Measurements from ENCODE around the gene ABCG2.
"Not testable (repeated sequence)": the region's sequence is repeated elsewhere in the genome, so short reads cannot be mapped to it uniquely, and the experiment has no call there.

ABCG2 gene

DNA sequence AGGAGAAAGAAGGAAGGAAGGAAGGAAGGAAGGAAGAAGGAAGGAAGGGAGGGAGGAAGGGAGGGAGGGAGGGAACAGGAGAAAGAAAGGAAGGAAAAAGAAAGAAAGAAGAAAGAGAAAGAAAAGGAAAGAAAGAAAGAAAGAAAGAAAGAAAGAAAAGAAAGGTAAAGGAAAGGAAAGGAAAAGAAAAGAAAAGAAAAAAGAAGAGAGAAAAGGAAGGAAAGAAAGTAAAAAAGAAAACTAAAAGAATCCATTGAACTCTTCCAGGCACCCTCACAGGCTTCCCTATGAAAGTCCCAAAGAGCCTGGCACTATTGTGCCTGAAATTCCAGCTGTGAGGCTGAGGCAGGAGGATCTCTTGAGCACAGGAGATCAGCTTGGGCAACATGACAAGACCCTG is 11.5 kb downstream of the ABCG2 start:
- Mint-ChIP-seq H3K27ac (no peak overlapping the region), H3K36me3 (ENCODE audit: low read depth) (no peaks in the 10 kb centered on the region), H3K27me3 (peaks cover 4% of the 10 kb centered on the region), H3K4me3 (no peak overlapping the region), H3K9me3 (no peaks in the 10 kb centered on the region), H3K4me1 (no peaks in the 10 kb centered on the region)
- DNase-seq (no peak), ATAC-seq (no peak)

DNA sequence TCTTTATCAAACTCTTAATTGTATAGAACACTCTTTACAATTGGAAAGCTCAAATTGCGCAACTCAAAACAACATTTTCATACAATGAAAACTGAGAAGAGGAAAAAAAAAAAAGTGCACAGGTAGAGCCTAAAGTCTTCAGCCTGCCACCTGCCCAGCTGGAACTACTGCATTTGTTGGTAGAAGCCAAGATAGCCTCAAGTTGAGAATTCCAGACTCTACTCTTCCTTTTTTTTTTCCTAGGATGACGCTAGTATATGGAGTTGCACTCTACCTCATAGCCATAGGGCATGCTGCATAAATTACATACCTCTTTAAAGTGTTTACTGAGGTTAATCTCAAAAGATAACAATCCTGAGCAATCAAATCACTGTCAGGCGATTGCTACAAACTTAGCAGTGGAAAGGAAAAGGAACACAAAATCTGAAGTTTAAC is 13.6 kb downstream of the ABCG2 start:
- Mint-ChIP-seq H3K4me1 (no peaks in the 10 kb centered on the region), H3K36me3 (ENCODE audit: low read depth) (no peaks in the 10 kb centered on the region), H3K27ac (no peak overlapping the region), H3K4me3 (no peak overlapping the region), H3K9me3 (no peaks in the 10 kb centered on the region), H3K27me3 (peaks cover 4% of the 10 kb centered on the region)
- ATAC-seq (no peak), DNase-seq (no peak)

DNA sequence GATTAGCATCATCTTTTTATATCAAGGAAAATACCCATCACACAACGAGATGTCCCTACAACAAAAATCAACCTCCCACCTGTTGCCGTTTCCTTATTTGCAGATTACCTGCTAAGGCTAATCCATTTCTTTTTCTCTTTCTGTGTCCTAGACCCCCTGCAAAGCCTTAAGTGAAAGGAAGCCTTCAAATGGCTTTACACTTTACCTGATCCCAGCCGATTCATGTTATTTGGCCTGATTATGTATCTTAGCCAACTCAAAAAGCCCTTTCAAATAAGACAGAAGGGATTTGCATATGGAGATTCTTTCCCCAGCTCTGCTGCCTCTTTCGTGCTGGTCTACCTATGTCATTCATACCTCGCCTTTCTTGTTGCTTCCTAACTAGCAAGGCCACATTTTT is 14.4 kb downstream of the ABCG2 start:
- DNase-seq (no peak), ATAC-seq (no peak)

DNA sequence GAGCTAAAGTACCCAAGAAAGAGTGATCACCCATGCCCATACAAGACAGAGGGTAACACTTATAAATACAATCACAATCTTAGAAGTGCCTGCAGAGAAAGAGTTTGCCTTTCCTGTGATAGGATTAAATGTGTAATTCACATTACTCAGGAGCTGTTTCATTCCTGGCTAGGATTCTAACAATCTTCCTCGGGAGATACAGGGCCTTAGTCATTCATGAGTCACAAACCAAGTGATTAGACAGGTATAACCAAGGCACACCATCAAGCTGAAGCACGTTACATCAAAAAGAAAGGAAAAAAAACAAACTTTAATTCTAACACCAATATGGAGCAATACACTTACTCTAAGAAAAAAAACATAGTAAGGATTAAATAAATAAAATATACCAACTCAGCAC is 14.9 kb downstream of the ABCG2 start:
- Mint-ChIP-seq H3K4me1 (no peaks in the 10 kb centered on the region), H3K9me3 (no peaks in the 10 kb centered on the region), H3K4me3 (no peak overlapping the region), H3K27me3 (peaks cover 4% of the 10 kb centered on the region), H3K36me3 (ENCODE audit: low read depth) (no peaks in the 10 kb centered on the region), H3K27ac (no peak overlapping the region)
- ATAC-seq, result no peak
- DNase-seq, result no peak

More for the DNA sequence above, 14.4 kb downstream of the ABCG2 start:
- no peaks in the 10 kb centered on the region for H3K4me1 Mint-ChIP-seq
- no peaks in the 10 kb centered on the region for H3K9me3 Mint-ChIP-seq
- H3K4me3 Mint-ChIP-seq, result no peak overlapping the region
- H3K36me3 Mint-ChIP-seq (ENCODE audit: low read depth), result no peaks in the 10 kb centered on the region
- H3K27ac Mint-ChIP-seq, result no peak overlapping the region
- H3K27me3 Mint-ChIP-seq, result peaks cover 4% of the 10 kb centered on the region

DNA sequence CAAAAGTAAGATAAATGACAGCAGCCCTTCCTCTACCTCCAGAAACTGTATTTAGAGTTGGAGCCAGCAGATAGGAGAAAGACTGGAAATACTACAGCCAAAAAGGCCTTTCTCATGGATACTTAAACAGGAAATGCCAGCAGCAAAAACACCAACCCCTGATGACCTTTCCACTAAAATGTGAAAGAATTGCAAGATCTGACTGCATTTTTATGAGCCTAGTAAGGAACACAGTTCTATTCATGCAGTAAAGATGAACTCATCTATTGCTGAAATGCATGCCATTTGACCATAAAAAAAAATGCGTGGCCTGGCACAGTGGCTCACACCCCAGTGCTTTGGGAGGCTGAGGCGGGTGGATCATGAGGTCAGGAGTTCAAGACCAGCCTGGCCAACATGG is 19.9 kb downstream of the ABCG2 start:
- DNase-seq, result no peak
- H3K27ac Mint-ChIP-seq, result no peak overlapping the region
- ATAC-seq, result no peak
- H3K27me3 Mint-ChIP-seq, result no peaks in the 10 kb centered on the region
- no peaks in the 10 kb centered on the region for H3K36me3 Mint-ChIP-seq (ENCODE audit: low read depth)
- H3K4me3 Mint-ChIP-seq, result no peak overlapping the region
- H3K4me1 Mint-ChIP-seq, result no peaks in the 10 kb centered on the region
- no peaks in the 10 kb centered on the region for H3K9me3 Mint-ChIP-seq

DNA sequence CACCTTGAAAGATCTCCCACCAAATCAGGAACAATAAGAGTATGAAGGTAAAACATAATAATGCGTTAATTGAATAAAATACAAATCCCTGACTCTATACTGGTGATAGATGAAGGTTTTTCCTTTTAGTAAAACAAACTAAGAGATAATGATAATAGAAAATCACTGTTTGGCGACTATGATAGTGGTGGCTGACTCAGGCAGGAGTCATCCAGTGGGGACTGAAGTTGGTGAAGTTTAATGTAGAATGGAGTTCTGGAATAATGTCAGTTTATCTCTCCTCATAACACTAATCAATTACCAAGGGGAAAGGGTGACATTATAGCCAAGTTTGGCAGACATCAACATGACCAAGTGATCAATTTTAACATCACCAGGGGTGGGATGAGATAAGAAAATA is 21.3 kb downstream of the ABCG2 start:
- ATAC-seq (no peak), DNase-seq (no peak)
- H3K4me3 Mint-ChIP-seq, result no peak overlapping the region
- H3K27ac Mint-ChIP-seq, result no peak overlapping the region
- no peaks in the 10 kb centered on the region for H3K9me3 Mint-ChIP-seq
- peaks cover 2% of the 10 kb centered on the region for H3K27me3 Mint-ChIP-seq
- H3K4me1 Mint-ChIP-seq, result no peaks in the 10 kb centered on the region
- no peaks in the 10 kb centered on the region for H3K36me3 Mint-ChIP-seq (ENCODE audit: low read depth)

DNA sequence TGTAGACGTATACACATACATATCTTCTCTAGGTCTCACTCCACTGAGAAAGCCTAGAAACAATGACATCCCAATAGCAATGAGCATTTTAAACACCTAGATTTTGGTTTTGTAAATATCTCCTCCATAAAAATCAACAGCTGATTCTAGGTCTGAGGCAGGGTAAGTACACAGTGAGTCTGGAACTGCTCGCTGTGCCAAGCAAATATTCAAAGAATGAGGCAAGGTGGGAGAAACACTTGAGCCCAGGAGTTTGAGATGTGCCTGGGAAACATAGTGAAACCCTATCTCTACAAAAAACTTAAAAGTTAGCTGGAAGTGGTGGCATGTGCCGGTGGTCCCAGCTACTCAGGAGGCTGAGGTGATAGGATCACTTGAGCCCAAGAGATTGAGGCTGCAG is 22.2 kb downstream of the ABCG2 start:
- Mint-ChIP-seq H3K9me3 (no peaks in the 10 kb centered on the region), H3K36me3 (ENCODE audit: low read depth) (no peaks in the 10 kb centered on the region), H3K4me3 (no peak overlapping the region), H3K27me3 (peaks cover 2% of the 10 kb centered on the region), H3K4me1 (no peaks in the 10 kb centered on the region), H3K27ac (no peak overlapping the region)
- DNase-seq, result no peak
- no peak for ATAC-seq

DNA sequence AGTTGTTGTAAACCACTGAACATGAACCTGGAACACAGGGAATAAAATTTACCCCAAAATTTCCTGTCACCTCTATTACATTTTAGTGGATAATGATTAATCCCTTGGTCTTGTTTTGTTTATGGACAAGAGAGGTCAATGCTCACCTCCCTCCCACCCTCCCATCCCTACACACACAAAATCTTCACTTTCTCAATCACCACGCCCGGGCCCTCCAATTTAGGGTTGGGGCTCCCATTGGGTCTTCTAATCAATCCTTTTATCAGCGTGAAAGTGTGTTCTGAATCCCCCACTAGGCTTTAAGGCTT is 23.1 kb downstream of the ABCG2 start:
- DNase-seq (no peak), ATAC-seq (no peak)
- no peaks in the 10 kb centered on the region for H3K4me1 Mint-ChIP-seq
- H3K36me3 Mint-ChIP-seq (ENCODE audit: low read depth), result no peaks in the 10 kb centered on the region
- no peak overlapping the region for H3K4me3 Mint-ChIP-seq
- no peak overlapping the region for H3K27ac Mint-ChIP-seq
- no peaks in the 10 kb centered on the region for H3K9me3 Mint-ChIP-seq
- H3K27me3 Mint-ChIP-seq, result peaks cover 4% of the 10 kb centered on the region

DNA sequence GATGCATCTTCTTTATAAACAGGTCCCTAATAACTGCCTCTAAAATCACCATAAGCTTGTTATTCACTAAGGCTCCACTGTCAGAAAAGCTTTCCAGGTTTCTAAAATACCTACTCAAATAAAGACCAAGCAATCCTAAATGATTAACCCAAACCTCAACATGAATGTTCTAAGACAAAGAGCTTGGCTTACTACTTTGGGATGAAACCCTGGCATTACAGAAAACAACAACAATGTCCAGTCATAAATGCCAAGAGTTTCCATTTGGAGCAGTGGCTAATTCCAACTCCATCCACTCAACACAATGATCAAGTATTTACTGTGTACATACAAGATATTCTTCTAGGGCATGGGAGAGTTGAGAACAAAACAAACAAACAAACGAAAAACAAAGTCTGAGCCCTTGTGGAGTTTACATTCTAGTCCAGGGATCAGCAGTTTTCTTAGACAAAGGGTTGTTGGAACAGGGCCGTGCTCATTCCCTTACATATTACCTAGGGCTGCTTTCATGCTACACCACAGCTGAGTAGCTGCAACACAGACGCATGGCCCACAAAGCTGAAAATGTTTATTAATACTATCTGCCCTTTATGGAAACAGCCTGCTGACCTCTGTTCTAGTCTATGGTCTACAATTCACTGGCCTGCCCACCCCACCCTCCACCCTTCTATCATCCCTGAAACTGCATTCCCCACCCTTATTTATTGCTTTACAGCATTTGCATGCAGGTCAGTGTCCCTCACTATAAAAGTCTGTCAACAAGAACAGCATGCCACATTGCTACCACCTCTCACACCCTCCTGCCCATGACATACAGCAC is 23.7 kb downstream of the ABCG2 start:
- Mint-ChIP-seq H3K9me3 (no peaks in the 10 kb centered on the region), H3K27ac (no peak overlapping the region), H3K4me1 (no peaks in the 10 kb centered on the region), H3K27me3 (peaks cover 4% of the 10 kb centered on the region), H3K4me3 (no peak overlapping the region), H3K36me3 (ENCODE audit: low read depth) (no peaks in the 10 kb centered on the region)
- no peak for ATAC-seq
- DNase-seq, result no peak

DNA sequence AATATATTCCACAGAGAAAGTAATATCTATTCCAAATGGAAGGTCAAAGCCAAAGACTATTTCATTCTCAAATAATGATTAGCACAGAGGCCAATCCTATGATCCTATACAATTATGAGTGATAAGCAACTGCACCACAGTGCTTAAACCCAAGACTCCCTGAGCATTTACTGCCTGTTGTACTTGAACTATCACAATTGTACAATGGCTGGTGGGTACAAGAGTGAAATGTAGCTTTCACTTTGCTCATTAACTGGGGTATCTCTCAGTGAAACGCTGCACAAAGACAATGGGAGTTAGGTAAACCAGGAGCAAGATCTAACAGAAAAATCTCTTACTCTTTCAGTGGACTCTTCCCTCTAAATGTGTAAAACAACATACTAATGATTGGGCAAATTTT is 24.3 kb downstream of the ABCG2 start:
- DNase-seq, result no peak
- Mint-ChIP-seq H3K36me3 (ENCODE audit: low read depth) (no peaks in the 10 kb centered on the region), H3K9me3 (no peaks in the 10 kb centered on the region), H3K4me3 (no peak overlapping the region), H3K27me3 (peaks cover 4% of the 10 kb centered on the region), H3K27ac (no peak overlapping the region), H3K4me1 (no peaks in the 10 kb centered on the region)
- ATAC-seq, result no peak

DNA sequence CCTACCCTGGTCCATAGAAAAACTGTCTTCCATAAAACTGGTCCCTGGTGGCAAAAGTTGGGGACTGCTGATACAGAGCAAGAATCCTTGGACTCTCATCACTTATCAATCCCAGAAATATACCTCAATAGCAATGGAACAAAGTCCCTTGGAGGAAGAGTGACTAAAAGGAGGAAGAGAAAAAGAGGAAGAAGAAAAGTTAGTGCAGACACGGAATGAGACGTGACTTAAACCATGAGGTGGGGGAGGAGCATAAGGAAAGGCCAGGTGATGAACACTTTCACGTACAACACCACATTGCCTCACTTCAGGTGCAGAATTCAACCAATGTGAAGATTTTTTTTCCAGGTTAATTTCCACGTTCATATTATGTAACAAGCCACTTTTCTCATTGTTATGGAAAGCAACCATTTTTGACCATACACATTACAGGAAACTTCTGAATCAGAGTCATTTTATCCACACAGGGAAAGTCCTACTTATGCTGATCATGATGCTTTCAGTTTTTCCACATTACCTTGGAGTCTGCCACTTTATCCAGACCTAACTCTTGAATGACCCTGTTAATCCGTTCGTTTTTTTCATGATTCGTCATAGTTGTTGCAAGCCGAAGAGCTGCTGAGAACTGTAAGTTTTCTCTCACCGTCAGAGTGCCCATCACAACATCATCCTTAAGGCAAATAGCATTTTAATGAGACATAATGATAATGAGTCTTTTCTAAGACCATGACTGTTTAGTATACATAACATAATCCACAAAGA is 27.7 kb downstream of the ABCG2 start:
- no peak for ATAC-seq
- H3K27ac Mint-ChIP-seq, result no peak overlapping the region

DNA sequence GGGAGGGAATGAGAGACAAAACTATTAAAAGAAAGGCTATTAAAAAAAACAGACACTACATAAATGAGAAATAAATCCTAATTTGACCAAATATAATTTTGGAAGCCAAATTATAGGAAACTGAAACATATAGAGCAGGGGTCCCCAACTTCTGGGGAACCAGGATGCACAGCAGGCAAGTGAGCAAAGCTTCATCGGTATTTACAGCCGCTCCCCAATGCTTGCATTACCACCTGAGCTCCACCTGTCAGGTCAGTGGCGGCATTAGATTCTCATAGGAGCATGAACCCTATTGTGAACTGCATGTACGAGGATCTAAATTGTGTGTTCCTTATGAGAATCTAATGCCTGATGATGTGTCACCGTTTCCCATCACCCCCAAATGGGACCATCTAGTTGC is 28.4 kb downstream of the ABCG2 start:
- no peak for DNase-seq
- Mint-ChIP-seq H3K27me3 (peaks cover 4% of the 10 kb centered on the region), H3K9me3 (no peaks in the 10 kb centered on the region), H3K36me3 (ENCODE audit: low read depth) (no peaks in the 10 kb centered on the region), H3K27ac (no peak overlapping the region), H3K4me1 (no peaks in the 10 kb centered on the region), H3K4me3 (no peak overlapping the region)
- ATAC-seq, result no peak

More for the DNA sequence above, 27.7 kb downstream of the ABCG2 start:
- Mint-ChIP-seq H3K9me3 (no peaks in the 10 kb centered on the region), H3K4me1 (no peaks in the 10 kb centered on the region), H3K36me3 (ENCODE audit: low read depth) (no peaks in the 10 kb centered on the region), H3K4me3 (no peak overlapping the region), H3K27me3 (peaks cover 4% of the 10 kb centered on the region)
- no peak for DNase-seq

DNA sequence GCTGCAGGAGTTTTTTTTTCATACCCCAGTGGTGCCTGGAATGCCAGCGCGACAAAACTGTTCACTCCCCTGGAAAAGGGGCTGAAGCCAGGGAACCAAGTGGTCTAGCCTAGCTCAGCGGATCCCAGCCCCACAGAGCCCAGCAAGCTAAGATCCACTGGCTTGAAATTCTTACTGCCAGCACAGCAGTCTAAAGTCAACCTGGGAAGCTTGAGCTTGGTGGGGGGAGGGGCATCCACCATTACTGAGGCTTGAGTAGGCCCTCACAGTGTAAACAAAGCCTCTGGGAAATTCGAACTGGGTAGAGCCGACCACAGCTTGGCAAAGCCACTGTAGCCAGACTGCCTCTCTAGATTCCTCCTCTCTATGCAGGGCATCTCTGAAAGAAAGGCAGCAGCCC is 36.2 kb downstream of the ABCG2 start:
- not testable (repeated sequence) for H3K27ac Mint-ChIP-seq, H3K4me3 Mint-ChIP-seq, H3K4me1 Mint-ChIP-seq, ATAC-seq, H3K27me3 Mint-ChIP-seq, DNase-seq
- Mint-ChIP-seq H3K9me3 (peaks cover 28% of the 10 kb centered on the region), H3K36me3 (ENCODE audit: low read depth) (peaks cover 15% of the 10 kb centered on the region)

DNA sequence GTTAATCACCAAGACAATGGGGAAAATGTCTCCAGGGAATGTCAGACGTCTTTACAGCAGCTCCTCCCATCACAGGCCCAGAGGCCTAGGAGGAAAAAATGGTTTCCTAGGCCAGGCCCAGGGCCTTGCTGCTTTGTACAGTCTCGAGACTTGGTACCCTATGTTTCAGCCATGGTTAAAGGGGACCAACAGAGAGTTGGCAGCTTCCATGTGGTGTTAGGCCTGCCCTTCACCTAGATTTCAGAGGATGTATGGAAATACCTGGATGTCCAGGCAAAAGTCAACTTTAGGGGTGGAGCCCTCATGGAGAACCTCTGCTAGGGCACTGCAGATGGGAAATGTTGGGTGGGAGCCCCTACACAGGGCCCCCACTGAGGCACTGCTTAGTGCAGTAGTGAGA is 38.5 kb downstream of the ABCG2 start:
- Mint-ChIP-seq H3K9me3 (peaks cover 28% of the 10 kb centered on the region), H3K4me1 (no peaks in the 10 kb centered on the region), H3K27me3 (peaks cover 1% of the 10 kb centered on the region), H3K27ac (no peak overlapping the region), H3K4me3 (no peak overlapping the region), H3K36me3 (ENCODE audit: low read depth) (peaks cover 15% of the 10 kb centered on the region)
- ATAC-seq (no peak), DNase-seq (no peak)

DNA sequence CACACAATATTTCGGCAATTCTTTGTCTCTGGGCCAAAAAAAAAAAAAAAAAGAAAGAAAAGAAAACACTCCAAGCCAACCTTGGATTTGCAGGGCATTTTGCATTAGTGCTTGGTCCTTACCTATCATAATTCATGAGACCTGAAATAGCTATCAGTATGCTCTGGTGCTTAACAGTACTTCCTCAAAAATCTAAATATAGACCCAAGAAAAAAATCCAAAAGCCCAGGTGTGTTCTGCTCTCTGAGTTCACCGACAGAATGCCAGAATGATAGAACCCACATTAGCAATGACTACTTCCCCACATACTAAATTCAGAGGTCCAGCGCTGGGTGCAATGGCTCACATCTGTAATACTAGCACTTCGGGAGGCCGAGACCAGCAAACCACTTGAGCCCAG is 42.9 kb downstream of the ABCG2 start:
- Mint-ChIP-seq H3K36me3 (ENCODE audit: low read depth) (peaks cover 8% of the 10 kb centered on the region), H3K4me1 (no peaks in the 10 kb centered on the region), H3K27me3 (no peaks in the 10 kb centered on the region), H3K27ac (no peak overlapping the region), H3K4me3 (no peak overlapping the region), H3K9me3 (peaks cover 19% of the 10 kb centered on the region)
- DNase-seq (no peak), ATAC-seq (no peak)

Data from activated naive CD8-positive, alpha-beta T cell treated with anti-CD3 and anti-CD28 coated beads, Interleukin-2, amount 50 U/mL, for 24 hours (primary cell).